HG03196 (cell line): ENCODE results near the gene ATP13A3.
"Not testable (repeated sequence)": the region's sequence is repeated elsewhere in the genome, so short reads cannot be mapped to it uniquely, and the experiment has no call there.

Experiments used
- ATAC-seq: cut with Tn5 transposase; IDR thresholded peaks from one replicate; pipeline ENCODE4 v1.9.1; 2021; ENCODE audit not compliant: unreplicated experiment

Gene ATP13A3

DNA sequence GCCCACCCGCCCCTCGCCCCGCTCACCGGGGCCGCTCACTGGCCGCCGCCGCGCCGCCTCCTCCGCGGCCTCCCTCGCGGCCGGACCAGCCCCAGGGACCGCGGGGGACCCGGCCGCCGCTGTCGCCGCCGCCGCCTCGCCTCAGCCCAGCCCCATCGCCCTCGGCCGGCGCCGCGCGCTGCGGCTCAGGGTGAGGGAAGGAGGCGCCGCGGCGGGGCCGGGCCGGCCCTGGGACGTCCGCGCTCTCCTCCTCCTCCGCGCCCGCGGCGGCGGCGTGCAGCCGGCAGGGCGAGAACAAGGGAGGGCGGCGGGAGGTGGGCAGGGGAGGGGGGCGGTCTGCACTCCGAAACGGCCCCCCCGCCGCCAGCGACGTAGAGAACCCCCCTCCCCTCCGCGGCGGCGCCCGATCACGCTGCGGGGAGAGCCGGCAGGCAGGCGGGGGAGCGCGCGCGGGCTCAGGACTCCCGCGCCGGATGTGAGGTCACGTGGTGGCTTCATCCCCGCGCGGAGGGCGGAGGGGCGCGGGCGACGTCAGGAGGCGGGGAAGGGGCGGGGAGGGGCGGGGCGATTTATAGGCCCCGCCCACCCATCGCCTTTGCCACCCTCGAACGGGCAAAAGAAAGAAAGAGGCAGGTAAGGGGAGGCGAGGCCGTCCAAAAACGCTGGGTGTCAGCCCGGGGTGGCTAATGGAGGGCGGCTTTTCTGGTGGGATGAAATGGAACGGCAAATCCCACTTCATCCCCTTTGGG lies at the start of gene ATP13A3:
ATP13A3 (minus strand) TSS at position 463 of the 749 bp plus-strand sequence. CDS start 24,812 bp downstream, outside the sequence.
- ATAC-seq = peak; percentile 75

DNA sequence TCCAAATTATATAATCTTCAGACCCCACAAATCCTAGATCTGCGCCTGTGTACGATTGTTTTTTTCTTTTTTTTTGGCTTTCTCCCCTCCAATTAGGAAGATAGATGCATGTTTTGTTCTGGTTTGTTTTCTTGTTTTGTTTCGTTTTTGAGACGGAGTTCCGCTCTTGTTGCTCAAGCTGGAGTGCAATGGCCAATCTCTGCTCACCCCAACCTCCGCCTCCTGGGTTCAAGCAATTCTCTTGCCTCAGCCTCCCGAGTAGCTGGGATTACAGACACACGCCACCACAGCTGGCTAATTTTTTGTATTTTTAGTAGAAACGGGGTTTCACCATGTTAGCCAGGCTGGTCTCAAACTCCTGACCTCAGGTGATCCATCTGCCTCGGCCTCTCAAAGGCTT lies 48.4 kb upstream of the ATP13A3 start:
- not testable (repeated sequence) for ATAC-seq

DNA sequence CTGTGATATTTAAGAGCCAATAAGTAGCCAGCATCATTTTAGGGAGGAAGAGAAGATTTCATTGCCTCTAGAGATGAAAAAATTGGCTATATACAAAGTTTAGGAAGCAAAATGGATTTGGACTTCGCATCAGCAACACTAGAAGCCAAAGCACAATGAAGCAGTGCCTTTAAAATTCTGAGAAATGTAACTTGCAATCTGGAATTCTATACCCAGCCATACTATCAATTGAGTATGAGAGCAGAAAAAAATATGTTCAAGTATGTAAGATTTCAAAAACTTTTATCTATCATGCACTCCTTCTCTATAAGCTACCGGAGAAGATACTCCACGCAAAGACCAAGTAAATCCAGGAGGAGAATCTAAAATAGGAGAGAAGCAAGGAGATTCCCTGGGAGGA lies 47.4 kb upstream of the ATP13A3 start:
- no peak for ATAC-seq

DNA sequence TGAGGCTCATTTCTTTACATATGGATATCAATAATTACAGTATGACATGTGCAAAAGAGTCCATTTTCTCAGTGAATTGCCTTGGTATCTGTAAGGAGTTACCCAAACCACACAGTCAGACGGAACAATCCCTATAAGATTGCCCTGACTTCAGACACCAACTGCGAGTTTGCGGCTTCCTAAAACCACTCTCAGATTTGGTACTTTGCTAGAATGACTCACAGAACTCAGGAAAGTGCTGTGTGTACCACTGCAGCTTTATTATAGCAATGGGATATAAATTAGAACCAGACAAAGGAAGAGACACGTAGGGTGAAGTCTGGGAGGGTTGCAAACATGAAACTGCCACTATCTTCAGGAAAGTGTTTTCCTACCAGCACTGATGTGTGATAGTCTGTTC lies 45.8 kb upstream of the ATP13A3 start:
- ATAC-seq = no peak

DNA sequence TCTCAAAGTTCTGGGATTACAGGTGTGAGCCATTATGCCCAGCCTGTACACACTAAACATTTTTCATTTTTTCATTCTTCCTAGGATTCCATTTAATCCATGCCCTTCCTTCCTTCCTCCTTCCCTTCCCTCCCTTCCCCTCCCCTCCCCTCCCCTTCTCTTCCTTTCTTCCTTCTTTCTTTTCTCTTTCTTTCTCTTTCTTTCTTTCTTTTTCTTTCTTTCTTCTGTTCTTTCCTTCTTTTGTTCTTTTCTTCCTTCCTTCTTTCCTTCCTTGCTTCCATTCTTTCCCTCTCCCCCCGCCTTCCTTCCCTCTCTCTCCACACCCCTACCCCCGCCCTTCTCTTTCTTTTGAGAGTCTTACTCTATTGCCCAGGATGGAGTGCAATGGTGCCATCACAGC lies 40.9 kb upstream of the ATP13A3 start:
- ATAC-seq = no peak

DNA sequence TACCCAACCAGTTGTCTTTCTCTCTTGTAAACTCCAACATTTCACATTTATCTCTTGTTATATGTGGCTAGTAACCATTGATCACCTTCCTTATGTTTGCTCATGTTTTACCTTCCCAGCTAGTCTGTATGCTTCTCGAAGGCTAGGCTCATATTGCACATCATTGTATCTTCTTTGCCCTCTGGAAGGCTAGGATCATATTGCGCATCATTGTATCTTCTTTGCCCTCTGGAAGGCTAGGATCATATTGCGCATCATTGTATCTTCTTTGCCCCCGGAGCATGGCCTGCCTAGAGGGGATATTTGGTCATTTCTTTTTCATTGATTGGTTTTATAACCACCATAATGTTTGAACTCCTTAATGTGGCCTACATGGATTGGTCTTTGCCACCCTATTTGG lies 39.4 kb upstream of the ATP13A3 start:
- ATAC-seq = no peak

DNA sequence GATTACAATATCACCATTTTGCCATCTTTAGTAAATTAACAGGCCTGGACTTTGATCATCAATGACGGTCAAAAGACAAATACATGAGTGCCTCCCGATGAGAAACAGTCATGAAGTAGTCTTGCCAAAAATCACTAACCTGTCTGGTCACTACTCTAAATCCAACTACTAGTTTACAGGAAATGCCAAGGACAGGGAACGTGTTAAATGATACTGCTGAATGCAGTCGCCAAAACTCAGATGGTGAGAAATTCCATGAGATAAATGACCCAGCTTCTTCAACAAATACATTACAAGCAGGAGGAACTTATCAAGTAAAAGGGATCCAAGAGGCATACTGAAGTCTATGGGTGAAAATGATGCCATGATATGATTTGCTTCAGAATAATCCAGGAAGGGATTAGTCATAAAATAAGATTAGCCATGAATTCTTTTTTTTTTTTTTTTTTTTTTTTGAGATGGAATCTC lies 35.8 kb upstream of the ATP13A3 start:
- no peak for ATAC-seq

DNA sequence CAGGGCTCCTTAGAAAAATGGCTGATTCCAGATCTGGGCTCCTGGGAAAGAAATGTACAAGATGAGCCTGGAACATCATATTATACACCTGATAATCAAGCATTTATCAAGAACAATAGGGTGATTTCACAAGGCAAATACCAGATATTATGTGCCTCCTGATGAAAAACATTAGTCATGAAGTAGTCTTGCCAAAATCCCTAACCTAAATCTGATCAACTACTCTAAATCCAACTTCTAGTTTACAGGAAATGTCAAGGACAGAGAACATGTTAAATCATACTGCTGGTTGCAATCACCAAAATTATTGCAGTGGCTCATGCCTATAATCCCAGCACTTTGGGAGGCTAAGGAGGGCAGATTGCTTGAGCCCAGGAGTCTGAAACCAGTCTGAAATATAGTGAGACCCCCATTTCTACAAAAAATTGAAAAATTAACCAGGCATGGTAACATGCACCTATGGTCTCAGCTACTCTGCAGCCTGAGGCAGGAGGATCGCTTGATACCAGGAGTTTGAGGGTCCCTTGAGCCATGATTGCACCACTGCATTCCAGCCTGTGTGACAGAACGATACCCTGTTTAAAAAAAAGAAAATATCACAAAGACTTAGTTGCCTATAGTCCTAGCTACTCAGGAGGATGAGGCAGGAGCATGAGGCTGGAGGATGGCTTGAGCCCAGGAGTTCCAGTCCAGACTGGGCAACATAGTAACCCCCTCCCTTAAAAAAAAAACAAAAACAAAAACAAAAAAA lies 34.9 kb upstream of the ATP13A3 start:
- ATAC-seq = no peak

DNA sequence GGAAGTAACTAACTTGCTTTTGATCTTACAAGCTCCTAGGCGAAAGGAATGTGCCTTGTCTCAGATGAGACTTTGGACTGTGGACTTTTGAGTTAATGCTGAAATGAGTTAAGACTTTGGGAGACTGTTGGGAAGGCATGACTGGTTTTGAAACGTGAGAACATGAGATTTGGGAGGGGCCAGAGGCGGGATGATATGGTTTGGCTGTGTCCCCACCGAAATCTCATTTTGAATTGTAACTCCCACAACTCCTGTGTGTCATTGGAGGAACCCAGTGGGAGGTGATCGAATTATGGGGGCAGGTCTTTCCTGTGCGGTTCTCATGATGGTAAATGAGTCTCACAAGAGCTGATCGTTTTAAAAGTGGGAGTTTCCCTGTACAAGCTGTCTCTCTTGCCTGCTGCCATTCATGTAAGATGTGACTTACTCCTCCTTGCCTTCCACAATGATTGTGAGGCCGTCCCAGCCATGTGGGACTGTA lies 33.9 kb upstream of the ATP13A3 start:
- ATAC-seq = not testable (repeated sequence)

DNA sequence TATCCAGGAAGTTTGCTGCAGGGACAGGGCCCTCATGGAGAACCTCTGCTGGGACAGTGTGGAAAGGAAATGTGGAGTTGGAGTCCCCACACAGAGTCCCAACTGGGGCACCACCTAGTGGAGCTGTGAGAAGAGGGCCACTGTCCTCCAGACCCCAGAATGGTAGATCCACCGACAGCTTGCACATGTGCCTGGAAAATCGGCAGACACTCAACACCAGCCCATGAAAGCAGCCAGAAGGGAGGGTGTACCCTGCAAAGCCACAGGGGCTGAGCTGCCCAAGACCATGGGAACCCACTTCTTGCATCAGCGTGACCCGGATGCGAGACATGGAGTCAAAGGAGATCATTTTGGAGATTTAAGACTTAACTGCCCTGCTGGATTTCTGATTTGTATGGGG lies 33.4 kb upstream of the ATP13A3 start:
- ATAC-seq = not testable (repeated sequence)

DNA sequence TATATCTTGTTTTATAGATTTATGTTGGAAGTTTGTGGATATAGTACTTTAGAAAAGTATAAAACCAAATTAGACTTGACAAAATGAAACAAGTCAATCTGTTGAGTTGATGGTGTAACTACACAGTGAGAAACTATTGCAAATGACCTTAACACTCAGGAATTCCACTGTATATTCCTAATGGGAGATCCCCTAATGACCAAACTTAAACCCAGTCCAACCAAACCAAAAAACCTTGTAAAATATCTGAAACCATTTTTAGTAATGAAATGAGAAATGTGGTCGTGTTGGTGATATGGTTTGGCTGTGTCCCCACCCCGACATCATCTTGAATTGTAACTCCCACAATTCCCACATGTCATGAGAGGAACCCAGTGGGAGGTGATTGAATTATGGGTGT lies 31.9 kb upstream of the ATP13A3 start:
- ATAC-seq = no peak

DNA sequence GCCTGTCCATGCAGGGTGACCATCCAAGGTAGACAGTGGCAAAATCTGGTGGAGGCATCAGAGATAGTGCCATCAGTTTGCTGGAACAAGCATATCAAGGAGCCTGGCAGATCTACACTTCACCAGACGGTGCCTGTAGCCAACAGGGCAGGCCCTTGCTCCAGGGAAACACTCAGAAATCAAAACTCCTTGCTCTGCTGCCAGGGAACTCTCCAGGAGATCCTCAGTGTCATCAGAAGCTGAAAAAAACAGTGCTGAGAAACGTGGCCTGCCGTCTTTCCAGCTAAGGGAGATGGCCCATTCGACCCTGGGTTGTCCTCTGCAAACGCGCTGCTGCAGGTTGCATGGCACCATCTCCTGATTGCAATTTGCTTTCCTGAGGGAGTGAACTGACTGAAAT lies 30.5 kb upstream of the ATP13A3 start:
- no peak for ATAC-seq

DNA sequence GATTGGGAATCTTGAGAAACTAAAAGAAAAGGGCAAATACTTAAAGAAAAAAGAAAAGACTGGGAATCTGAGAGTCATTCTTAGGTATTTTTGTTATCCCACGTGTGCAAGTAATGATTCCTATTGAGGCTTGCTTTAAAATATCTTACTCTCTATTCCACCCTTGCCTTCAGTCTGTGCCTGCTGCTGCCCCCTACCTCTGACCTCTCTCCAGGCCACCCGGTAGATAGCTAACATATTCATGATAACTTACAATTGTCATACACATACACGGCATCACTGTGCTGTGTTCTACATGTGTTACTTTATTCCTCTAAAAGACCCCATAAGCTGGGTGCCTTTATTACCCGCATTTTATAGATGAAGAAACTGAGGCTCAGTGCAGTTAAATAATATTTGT lies 27.8 kb upstream of the ATP13A3 start:
- ATAC-seq = no peak

DNA sequence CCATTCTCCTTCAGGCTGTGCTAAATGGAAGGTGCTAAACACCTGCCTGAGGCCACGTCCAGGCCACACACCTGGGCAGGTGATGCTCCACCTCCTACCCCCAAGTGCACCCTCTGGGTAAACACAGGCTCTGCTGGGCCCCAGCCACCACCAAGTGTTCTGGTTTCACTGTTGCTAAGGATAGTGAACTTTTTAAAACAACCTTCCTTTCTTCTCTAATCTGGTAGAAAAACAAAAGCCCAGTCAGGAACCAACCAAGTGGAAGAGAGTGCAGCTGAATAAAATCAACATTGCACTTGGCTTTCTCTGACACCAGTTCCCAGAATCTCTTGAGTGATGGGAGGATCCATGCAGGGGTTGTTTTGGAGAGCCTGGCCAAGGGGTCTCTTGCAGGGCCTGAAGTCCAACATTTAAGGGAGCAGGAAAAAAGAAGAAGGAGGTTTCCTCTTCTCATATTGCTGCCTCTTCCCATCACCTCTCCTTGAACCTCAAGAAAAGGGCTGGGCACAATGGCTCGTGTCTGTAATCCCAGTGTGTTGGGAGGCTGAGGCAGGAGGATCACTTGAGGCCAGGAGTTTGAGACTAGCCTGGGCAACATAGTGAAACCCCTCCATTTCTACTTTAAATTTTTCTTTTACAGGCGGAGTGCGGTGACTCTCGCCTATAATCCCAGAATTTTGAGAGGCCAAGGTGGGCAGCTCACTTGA lies 26.2 kb upstream of the ATP13A3 start:
- no peak for ATAC-seq

DNA sequence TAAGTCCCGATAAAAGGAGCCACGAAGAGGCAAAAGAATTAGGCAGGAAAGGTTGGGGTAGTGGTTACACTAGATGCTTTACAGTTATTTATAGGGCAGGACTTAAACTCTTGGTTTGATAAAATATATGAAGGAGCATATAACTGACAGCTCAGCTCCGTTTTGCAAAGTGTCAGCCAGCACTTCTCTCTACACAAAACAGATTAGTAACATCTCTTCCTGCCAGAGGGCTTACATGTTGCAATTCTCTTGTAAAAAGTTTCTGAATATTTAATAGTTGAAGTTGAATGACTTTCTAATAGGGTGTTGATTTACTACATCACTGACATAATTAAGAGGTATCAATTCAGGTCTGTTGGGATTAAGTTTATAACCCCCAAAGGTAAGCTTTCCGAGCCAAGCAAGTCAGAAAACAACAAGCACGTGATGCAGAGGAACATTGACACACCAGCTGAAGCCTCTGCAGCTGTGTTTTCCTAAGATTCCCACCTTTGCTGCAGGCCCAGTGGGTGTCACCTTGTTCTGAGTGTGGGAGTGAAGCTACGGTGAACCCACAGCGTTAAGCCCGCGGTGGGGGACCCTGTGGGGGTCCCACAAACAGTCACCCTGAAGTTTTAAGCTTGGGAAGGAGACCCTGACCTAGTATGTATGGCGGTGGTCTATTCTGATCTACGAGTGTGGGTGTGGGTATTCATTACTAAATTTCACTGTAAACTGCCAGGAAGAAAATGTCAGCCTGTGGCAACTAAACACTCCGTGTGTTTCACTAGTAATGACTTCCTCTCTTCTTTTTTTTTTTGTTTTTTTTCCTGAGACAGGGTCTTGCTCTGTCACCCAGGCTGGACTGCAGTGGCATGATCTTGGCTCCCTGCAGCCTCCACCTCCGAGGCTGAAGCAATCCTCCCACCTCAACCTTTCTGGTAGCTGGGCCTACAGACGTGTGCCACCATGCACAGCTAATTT lies 22.0 kb upstream of the ATP13A3 start:
- ATAC-seq = no peak

DNA sequence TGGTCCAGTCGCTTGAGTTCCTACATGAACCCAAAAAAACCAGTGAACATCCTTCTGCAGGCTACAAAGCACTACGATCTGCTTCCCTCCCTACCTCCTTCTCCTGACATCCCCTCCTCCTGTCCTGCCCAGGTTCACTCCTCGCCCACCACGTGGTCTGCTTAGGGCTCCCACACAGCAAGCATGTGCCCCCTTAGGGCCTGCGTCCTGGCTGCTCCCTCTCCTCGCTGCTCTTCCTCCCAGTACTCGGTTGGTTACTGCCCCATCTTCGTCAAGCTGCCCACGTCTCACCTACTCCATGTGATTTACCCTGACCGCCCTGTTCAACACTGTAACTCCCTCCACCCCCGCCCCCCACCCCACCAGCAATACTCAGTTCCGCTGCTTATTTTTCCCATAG lies 20.8 kb upstream of the ATP13A3 start:
- ATAC-seq = no peak

DNA sequence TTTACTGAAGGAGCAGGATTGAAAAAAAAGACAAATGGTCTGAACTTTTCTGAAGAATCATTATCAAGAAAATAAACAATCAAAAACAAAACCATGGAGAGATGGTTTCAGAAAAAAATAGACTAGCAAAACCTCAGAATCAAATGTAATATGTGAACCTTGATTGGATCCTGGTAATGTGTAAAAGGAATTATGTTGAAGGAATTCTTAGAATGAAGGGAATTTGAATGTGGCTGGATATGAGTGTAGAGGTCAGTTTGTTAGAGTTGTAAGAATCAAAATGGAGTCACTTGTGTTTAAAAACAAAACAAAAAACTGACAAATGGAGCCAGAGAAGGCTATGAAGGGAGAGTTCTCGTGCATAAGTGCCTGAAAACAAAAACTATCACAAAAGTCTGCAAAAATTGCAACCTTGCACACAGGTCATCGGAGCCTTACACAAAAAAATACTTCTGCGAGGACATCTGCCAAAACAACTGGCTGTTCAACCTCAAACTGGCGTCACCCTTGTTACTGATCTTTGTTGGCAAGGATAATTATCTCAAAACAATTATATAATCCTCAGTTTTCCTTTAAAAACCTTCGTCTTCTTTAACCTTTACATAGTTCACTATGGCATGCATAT lies 19.1 kb upstream of the ATP13A3 start:
- ATAC-seq = no peak

DNA sequence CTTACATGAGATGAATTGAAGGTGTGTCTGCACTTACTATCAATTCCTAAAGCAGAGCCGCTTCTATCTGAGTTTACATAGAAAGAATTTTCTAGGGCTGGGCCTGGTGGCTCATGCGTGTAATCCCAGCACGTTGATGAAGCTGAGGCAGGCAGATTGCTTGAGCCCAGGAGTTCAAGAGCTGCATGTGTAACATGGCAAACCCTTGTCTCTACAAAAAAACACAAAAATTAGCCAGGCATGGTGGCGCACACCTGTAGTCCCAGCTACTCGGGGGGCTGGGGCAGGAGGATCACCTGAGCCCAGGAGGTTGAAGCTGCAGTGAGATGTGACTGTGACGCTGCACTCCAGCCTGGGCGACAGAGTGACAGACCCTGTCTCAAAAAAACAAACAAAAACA lies 18.1 kb upstream of the ATP13A3 start:
- no peak for ATAC-seq

DNA sequence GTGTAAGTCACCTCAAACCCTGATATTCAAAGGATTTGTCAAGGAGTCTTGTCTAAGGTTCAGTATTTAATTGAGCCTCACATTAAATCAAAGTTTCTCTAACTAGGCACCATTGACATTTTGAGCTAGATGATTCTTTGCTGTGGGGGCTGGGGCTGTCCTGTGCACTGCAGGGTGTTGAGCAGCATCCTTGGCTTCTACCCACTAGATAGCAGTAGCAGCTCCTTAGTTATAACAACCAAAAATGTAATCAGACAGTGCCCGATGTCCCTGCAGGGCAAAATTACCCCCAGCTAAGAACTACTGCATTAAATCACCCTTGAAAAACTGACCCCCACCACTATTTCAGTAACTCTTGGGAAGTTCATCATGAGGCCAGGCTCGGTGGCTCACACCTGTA lies 17.3 kb upstream of the ATP13A3 start:
- ATAC-seq = no peak

DNA sequence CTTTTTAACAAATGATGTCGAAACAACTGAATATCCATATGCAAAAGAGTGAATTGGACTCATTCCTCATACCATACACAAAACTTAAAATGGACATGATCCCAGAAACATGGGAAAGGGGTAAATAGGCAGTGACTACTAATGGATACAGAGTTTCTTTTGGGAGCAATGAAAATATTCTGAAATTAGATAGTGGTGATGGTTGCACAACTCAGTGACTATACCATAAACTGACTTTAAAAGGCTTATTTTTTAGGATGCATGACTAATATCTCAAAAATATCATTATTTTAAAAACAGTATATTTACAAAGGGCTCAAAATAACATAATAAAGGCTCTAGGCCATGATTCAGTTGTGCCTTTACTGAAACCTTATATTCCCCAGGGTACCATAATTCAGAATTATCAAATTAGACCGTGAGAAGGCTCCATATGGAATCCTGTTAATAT lies 16.3 kb upstream of the ATP13A3 start:
- no peak for ATAC-seq
